Omental fat pad (tissue), 4 donors: ENCODE data around the gene RRP9. TPM values are rescaled to one million over a fixed set of nuclear protein-coding genes. Genes with fewer than 3 reads are reported as not detected.

Experiments
- ATAC-seq: fragments of 150-250 bp; one replicate; pipeline ENCODE4 v1.9.1; 2016; ENCODE audit warnings: mild to moderate bottlenecking, moderate library complexity; ENCODE audit not compliant: low FRiP score
- DNase-seq: peaks from one replicate; pipeline ENCODE4 v3.0.0-alpha.2; 2019; ENCODE audit warnings: low spot score
- total RNA-seq, 4 donors: library from RNA; depleted of rRNA; stranded (reverse); fragments of >200 nt; gene quantifications; one replicate each; pipeline ENCODE4 v1.1.0, GENCODE V29; 2016
- TF ChIP-seq, protein P1 (sequence below), 3 donors: fragments of 450-650 bp; IDR thresholded peaks; one replicate each; pipeline ENCODE4 v1.5.1; 2016 to 2017; ENCODE audit warnings: antibody characterized with exemption in 3 of 3, mild to moderate bottlenecking in 3 of 3, moderate library complexity in 2 of 3

Gene RRP9
- total RNA-seq, 4 donors from 2014 or later: 19.2 to 55.8 (median 21.3) TPM

DNA sequence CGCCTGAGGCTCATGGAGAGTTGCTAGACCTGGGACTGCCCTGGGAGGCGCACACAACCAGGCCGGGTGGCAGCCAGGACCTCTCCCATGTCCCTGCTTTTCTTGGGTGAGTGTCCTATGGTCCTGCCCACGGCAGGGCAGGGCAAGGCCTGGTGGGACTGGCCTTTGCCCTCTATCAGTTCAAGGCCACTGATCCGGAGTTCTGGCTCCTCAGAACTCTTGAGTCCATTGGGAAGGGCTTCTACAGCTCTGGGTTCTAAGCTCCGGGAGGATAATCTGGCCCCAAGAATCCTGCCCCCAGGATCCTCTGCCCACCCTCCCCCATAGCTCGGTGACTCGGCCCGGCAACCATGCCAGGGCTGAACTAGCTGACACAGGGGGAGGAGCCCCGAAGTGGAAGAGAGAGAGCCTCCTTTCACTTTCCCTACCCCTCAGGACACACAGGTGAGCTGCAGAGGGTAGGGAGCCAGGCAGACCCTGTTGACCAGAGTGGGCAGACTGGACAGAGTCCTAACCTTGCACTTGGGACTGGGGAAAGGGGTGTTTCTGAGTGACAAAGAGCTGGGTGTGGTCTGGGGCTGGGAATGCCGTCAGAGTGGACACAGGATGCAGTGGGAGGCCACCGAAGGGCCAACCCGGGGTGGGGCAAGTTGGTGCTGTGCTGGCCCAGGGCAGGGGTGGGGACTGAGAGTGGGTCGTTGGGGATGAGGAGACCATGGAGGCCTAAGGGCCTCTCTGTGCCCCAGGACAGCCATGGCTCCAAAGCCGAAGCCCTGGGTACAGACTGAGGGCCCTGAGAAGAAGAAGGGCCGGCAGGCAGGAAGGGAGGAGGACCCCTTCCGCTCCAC is 1.1 kb upstream of the RRP9 start:
- DNase-seq (peak; percentile 25), ATAC-seq (peak; percentile 63)
- TF ChIP-seq, protein P1, sequence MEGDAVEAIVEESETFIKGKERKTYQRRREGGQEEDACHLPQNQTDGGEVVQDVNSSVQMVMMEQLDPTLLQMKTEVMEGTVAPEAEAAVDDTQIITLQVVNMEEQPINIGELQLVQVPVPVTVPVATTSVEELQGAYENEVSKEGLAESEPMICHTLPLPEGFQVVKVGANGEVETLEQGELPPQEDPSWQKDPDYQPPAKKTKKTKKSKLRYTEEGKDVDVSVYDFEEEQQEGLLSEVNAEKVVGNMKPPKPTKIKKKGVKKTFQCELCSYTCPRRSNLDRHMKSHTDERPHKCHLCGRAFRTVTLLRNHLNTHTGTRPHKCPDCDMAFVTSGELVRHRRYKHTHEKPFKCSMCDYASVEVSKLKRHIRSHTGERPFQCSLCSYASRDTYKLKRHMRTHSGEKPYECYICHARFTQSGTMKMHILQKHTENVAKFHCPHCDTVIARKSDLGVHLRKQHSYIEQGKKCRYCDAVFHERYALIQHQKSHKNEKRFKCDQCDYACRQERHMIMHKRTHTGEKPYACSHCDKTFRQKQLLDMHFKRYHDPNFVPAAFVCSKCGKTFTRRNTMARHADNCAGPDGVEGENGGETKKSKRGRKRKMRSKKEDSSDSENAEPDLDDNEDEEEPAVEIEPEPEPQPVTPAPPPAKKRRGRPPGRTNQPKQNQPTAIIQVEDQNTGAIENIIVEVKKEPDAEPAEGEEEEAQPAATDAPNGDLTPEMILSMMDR (IDR thresholded peaks at IDR 0.05): no peak

DNA sequence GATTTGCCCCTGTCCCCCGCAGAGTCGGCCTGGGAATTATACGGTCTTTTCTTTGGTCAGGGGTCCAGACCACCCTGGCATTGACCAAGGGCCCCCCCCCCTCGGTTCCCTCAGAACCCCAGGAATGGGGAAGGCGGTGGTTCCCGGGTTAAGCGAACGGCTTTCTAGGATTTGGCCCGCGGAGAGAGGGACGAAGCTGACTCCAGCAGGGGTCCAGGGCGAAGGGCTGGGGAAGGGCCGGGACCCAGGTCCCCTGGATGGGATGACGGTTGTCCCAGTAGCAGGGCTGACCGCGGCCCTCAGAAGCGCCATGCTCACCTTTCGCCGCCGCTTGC is 274 bp downstream of the RRP9 start:
- ATAC-seq (no peak), DNase-seq (no peak)
- TF ChIP-seq, protein P1 (IDR thresholded peaks at IDR 0.05): no peak

DNA sequence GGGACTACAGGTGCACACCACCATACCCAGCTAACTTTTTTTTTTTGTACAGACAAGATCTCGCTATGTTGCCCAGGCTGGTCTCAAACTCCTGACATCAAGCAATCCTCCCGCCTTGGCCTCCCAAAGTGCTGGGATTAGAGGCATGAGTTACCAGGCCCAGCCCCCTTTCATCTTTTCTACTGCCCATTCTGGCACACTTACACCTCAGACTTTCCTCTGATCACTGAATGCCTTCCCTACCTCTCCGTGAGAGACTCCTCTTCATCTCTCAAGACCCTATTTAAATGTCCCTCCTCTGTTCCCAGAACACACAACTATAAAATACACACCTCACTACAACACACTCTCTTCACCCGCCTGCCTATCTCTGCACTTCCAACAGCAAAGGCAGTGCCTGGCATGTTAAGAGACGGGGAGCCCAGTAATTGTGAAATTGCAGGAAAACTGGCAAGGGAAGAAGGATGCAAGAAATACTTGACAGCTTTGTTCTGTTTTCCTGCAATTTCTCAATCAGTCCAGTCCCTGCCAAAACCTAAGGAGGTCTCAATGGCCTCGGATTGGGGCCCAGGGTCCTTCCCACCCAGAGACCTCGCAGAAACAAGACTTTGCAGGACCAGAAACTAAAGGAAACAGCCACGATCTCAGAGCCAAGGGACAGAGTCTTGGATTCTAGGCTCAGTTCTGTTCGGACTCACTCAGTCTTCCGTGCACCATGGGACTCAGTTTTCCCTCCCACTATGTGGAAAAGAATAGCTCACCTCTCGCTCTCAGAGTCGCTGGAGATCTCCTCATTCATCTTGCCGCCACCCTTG is 849 bp downstream of the RRP9 start:
- TF ChIP-seq, protein P1 (IDR thresholded peaks at IDR 0.05): no peak
- DNase-seq (peak; percentile 20), ATAC-seq (no peak)

GRCh38 chr3:51938780-51939425 is 2.8 kb downstream of the RRP9 start:
- peak; percentile 0 for DNase-seq
- no peak for ATAC-seq

GRCh38 chr3:51937611-51938450 is 3.9 kb downstream of the RRP9 start:
- TF ChIP-seq, protein P1 (IDR thresholded peaks at IDR 0.05): no peak
- DNase-seq: no peak
- ATAC-seq: no peak

More at GRCh38 chr3:51938780-51939425, 2.8 kb downstream of the RRP9 start:
- TF ChIP-seq, protein P1 (IDR thresholded peaks at IDR 0.05): no peak

GRCh38 chr3:51937014-51937413 is 4.7 kb downstream of the RRP9 start:
- no peak for ATAC-seq
- TF ChIP-seq, protein P1 (IDR thresholded peaks at IDR 0.05): no peak
- DNase-seq: no peak
